K562 (cell line): Measurements from ENCODE around the gene FGF1. TPM values are rescaled to one million over a fixed set of nuclear protein-coding genes. Genes with fewer than 3 reads are reported as not detected.

ENCODE experiments used
- ATAC-seq: fragments of 200-7000 bp; cut with Tn5 transposase; 3 replicates; pipeline ENCODE4 v1.9.1; 2020; ENCODE audit warnings: moderate library complexity
- BruUV-seq: library from RNA; stranded (reverse); fragments of 400-500 nt; replicated peaks from 2 replicates; lab custom pipeline; 2021; lab: Mats Ljungman, UMichigan
- CTCF ChIA-PET: fragments of 300-600 bp; formaldehyde crosslinking; extraction: SDS; loops from one replicate; lab custom pipeline; 2021; ENCODE audit warnings: low intra/inter-chr PET ratio; lab: Yijun Ruan, JAX
- POLR2A ChIA-PET: fragments of 300-600, 350-650 bp; sonication (Branson Sonifier 250); formaldehyde crosslinking; extraction: SDS; loops from one replicate; lab custom pipeline; 2021; ENCODE audit warnings: antibody characterized with exemption, inconsistent platforms; lab: Yijun Ruan, JAX
- DNase-seq, 4 experiments: peaks; one replicate each; pipeline versions ENCODE4 v3.0.0 to v3.0.0-alpha.2; 2011 to 2018; ENCODE audit warnings: low spot score in 3 of 4, mixed read lengths in 3 of 4; ENCODE audit errors: extremely low read depth in 1 of 4
- FAIRE-seq: peaks from 2 replicates; lab custom pipeline; 2011; peaks lifted over from hg19 to GRCh38; lab: Jason Lieb, UNC
- H2AFZ ChIP-seq: 2 replicates; pipeline ENCODE4 v1.6.0; 2011; ENCODE audit warnings: low read depth, low read length, control low read depth, inconsistent platforms
- H3K27ac ChIP-seq: fragments of 200-600 bp; 3 replicates; pipeline ENCODE4 v1.8.0; 2011; ENCODE audit warnings: low read depth, mild to moderate bottlenecking, control low read depth, inconsistent platforms, low read length, moderate library complexity, mixed read lengths; ENCODE audit errors: extremely low read depth
- H3K27me3 ChIP-seq, 2 experiments: fragments of 300-600 bp in 1 of 2; 2 replicates in 1 of 2; 3 replicates in 1 of 2; pipeline versions ENCODE4 v1.6.0 to v1.8.0; 2011; ENCODE audit warnings: inconsistent platforms in 2 of 2, low read length in 2 of 2, mild to moderate bottlenecking in 1 of 2, mixed read lengths in 1 of 2, moderate library complexity in 1 of 2; ENCODE audit not compliant: control insufficient read depth in 2 of 2, insufficient read depth in 2 of 2
- H3K36me3 ChIP-seq: fragments of 300-600 bp; 3 replicates; pipeline ENCODE4 v1.8.0; 2011; ENCODE audit warnings: mild to moderate bottlenecking, low read length, inconsistent platforms; ENCODE audit not compliant: control insufficient read depth, insufficient read depth
- H3K4me1 ChIP-seq, 2 experiments: fragments of 200-600 bp in 1 of 2; replicated peaks in 1 of 2; 2 replicates in 1 of 2; 3 replicates in 1 of 2; pipeline versions ENCODE4 v1.5.1 to v1.8.0; 2011; ENCODE audit warnings: inconsistent platforms in 2 of 2, low read length in 2 of 2, mild to moderate bottlenecking in 1 of 2, mixed read lengths in 1 of 2, moderate library complexity in 1 of 2; ENCODE audit not compliant: control insufficient read depth in 2 of 2, insufficient read depth in 2 of 2
- H3K4me2 ChIP-seq: 2 replicates; pipeline ENCODE4 v1.6.1; 2011; ENCODE audit warnings: low read length, control low read depth, inconsistent platforms, mixed read lengths; ENCODE audit not compliant: insufficient read depth
- H3K4me3 ChIP-seq: fragments of 200-600 bp; sonication (generic), shearing (Covaris generic); 2 replicates; pipeline ENCODE4 v1.5.1; 2016; ENCODE audit warnings: control low read depth, inconsistent platforms
- H3K79me2 ChIP-seq: fragments of 200-600 bp; 3 replicates; pipeline ENCODE4 v1.8.0; 2011; ENCODE audit warnings: low read length, inconsistent platforms; ENCODE audit not compliant: control insufficient read depth, insufficient read depth
- H3K9ac ChIP-seq, 2 experiments: 2 replicates each; pipeline versions ENCODE4 v1.6.0 to v1.6.1; 2011; ENCODE audit warnings: low read depth in 2 of 2, low read length in 2 of 2, control low read depth in 1 of 2, inconsistent platforms in 1 of 2, mild to moderate bottlenecking in 1 of 2, mixed read lengths in 1 of 2; ENCODE audit not compliant: insufficient read depth in 1 of 2
- H3K9me1 ChIP-seq: one replicate; pipeline ENCODE4 v1.6.0; 2011; ENCODE audit warnings: inconsistent platforms, mild to moderate bottlenecking, low read length, moderate library complexity; ENCODE audit not compliant: control insufficient read depth, insufficient read depth
- H3K9me3 ChIP-seq: replicated peaks from 2 replicates; pipeline ENCODE4 v1.5.1; 2011; ENCODE audit warnings: low read depth, low read length, inconsistent platforms; ENCODE audit not compliant: control insufficient read depth, insufficient read depth
- H4K20me1 ChIP-seq: replicated peaks from 2 replicates; pipeline ENCODE4 v1.6.1; 2011; ENCODE audit warnings: low read length, inconsistent platforms, mixed read lengths; ENCODE audit not compliant: control insufficient read depth, insufficient read depth
- ESRRB ChIP-seq: fragments of 250-450 bp; sonication (Bioruptor Pico); IDR thresholded peaks from 2 replicates; pipeline ENCODE4 v1.5.0; 2020; ENCODE audit warnings: mild to moderate bottlenecking, moderate library complexity, borderline replicate concordance
- POLR3A ChIP-seq: IDR thresholded peaks from 2 replicates; pipeline ENCODE4 v1.6.1; 2011; ENCODE audit warnings: borderline replicate concordance, mild to moderate bottlenecking, moderate library complexity; ENCODE audit not compliant: insufficient read length, insufficient read depth; ENCODE audit errors: extremely low read depth
- RNF219 ChIP-seq: fragments of 250-450 bp; sonication (Bioruptor Pico); IDR thresholded peaks from 2 replicates; pipeline ENCODE4 v1.5.0; 2022; ENCODE audit warnings: mild to moderate bottlenecking
- SIX5 ChIP-seq, 2 experiments: IDR thresholded peaks; 2 replicates each; pipeline ENCODE4 v1.6.1; 2011; ENCODE audit warnings: low read length in 2 of 2, borderline replicate concordance in 1 of 2, low read depth in 1 of 2, mild to moderate bottlenecking in 1 of 2, moderate library complexity in 1 of 2; ENCODE audit not compliant: insufficient read depth in 1 of 2
- SMARCA5 ChIP-seq: fragments of 450-650 bp; IDR thresholded peaks from 2 replicates; pipeline ENCODE4 v1.6.1; 2016
- ZBTB34 ChIP-seq: fragments of 250-450 bp; sonication (Bioruptor Pico); IDR thresholded peaks from 2 replicates; pipeline ENCODE4 v1.8.0; 2021; ENCODE audit warnings: mild to moderate bottlenecking, moderate library complexity
- ZNF146 ChIP-seq: IDR thresholded peaks from one replicate; pipeline ENCODE4 v1.6.1; 2018; ENCODE audit warnings: missing compliant biosample characterization; ENCODE audit not compliant: unreplicated experiment
- ZNF589 ChIP-seq: fragments of 200-800 bp; sonication (Bioruptor generic); IDR thresholded peaks from 2 replicates; pipeline ENCODE4 v1.6.1; 2016; ENCODE audit warnings: low read depth, missing genetic modification characterization, missing compliant biosample characterization
- ZNF75A ChIP-seq: fragments of 450-650 bp; formaldehyde crosslinking; IDR thresholded peaks from 2 replicates; pipeline ENCODE4 v1.4.0; 2020; ENCODE audit warnings: mild to moderate bottlenecking
- WGBS: fragments of 100-300 bp; shearing (Covaris generic); methylation state at CpG from one replicate; pipeline ENCODE4 v1.1.6; 2016; ENCODE audit warnings: low coverage, mixed read lengths; ENCODE audit not compliant: insufficient coverage; ENCODE audit errors: missing lambda C conversion rate; 5-methylcytosine and 5-hydroxymethylcytosine counted together
- in situ Hi-C: fragments of 300-500 bp; cut with MboI; formaldehyde crosslinking; loops from 4 replicates; pipeline ENCODE4 v1.15.0; 2018; ENCODE audit warnings: inconsistent platforms, mixed read lengths
- intact Hi-C: fragments of 100-400 bp; cut with micrococcal nuclease; formaldehyde crosslinking; loops from 2 replicates; pipeline ENCODE4 v1.14.2; 2022
- polyA plus RNA-seq, 8 experiments: library from polyadenylated mRNA; depleted of rRNA in 4 of 8; stranded (reverse) in 5 of 8; unstranded in 3 of 8; fragments of >200 nt; fragmentation: Nextera tagmentation in 2 of 8; fragmentation: Illumina TruSeq in 1 of 8; extraction: Ambion mirVana in 2 of 8; extraction: Trizol in 1 of 8; gene quantifications; 2 replicates each; pipeline versions ENCODE4 v1.2.1 to v1.2.3, GENCODE V29; 2011 to 2014; ENCODE audit warnings: inconsistent platforms in 1 of 8, missing spikeins in 1 of 8
- total RNA-seq, 7 experiments: library from RNA; depleted of rRNA in 6 of 7; stranded (reverse); fragments of >200 nt in 6 of 7; fragmentation: Illumina TruSeq in 2 of 7; extraction: Trizol in 2 of 7; gene quantifications; 2 replicates each; pipeline versions ENCODE4 v1.2.1 to v1.2.3, GENCODE V29; 2011 to 2021; ENCODE audit warnings: low replicate concordance in 1 of 7
- TF ChIP-seq, protein P1 (sequence below): fragments of 250-450 bp; sonication (Bioruptor Pico); IDR thresholded peaks from 2 replicates; pipeline ENCODE4 v1.9.0; 2021; ENCODE audit warnings: mild to moderate bottlenecking, inconsistent platforms
- TF ChIP-seq, protein P2 (sequence below): fragments of 450-650 bp; IDR thresholded peaks from 2 replicates; pipeline ENCODE4 v1.6.1; 2017; ENCODE audit warnings: mild to moderate bottlenecking, moderate library complexity
- TF ChIP-seq, protein P3 (sequence below): sonication (generic); formaldehyde crosslinking; IDR thresholded peaks from 2 replicates; pipeline ENCODE4 v1.8.1; 2022; ENCODE audit warnings: missing genetic modification reagents

Gene FGF1
- total and polyA plus RNA-seq, 9 of the 15 experiments (the other 6 are each of a cell fraction or from before 2014, with no cell fraction given): not detected

DNA sequence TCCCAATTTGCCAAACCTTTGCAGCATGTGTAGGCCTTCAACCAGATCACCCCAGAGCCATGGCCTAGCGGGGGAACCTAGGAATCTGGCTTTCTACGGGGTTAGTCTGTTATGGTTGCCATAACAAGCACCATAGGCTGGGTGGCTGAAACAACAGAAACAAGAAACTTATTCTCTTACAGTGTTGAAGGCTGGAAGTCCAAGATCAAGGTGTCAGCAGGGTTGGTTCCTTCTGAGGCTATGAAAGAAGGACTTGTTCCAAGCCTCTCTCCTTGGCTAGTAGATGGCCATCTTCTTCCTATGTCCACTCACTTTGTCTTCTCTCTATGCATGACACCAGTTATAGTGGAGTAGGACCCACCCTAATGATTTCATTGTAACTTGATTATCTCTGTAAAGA lies 6.1 kb downstream of the FGF1 start:
- CTCF ChIA-PET: no interaction called here
- H3K27me3 ChIP-seq: peaks cover 17 to 52% of the 10 kb centered on the region in 2 experiments; a peak in 4 of 5 replicates
- no peaks in the 10 kb centered on the region for H3K79me2 ChIP-seq
- intact Hi-C loops: no loop called here
- H3K4me3 ChIP-seq: no peak overlapping the region
- H3K4me1 ChIP-seq: no peaks in the 10 kb centered on the region
- H3K36me3 ChIP-seq: no peaks in the 10 kb centered on the region
- in situ Hi-C loops: no loop called here
- no peak overlapping the region for H2AFZ ChIP-seq
- no peaks in the 10 kb centered on the region for H4K20me1 ChIP-seq
- no peak for DNase-seq
- 0% methylated on average over 2 of the region's 2 CpGs for WGBS
- FAIRE-seq: no peak
- H3K9me1 ChIP-seq: no peaks in the 10 kb centered on the region
- no peak for ATAC-seq
- no peaks in the 10 kb centered on the region for H3K9me3 ChIP-seq
- no peak overlapping the region for H3K4me2 ChIP-seq
- H3K27ac ChIP-seq: no peak overlapping the region
- no TSS peak for BruUV-seq
- no peak overlapping the region for H3K9ac ChIP-seq
- POLR2A ChIA-PET: no interaction called here
- TF ChIP-seq SIX5 (IDR thresholded peaks at IDR 0.05; ENCODE audit: borderline replicate concordance in 1 of 2, insufficient read depth in 1 of 2, low read depth in 1 of 2, low read length in 2 of 2): no peak
- TF ChIP-seq POLR3A: no peak
- TF ChIP-seq ZBTB34: no peak
- TF ChIP-seq RNF219: no peak
- TF ChIP-seq ESRRB (CRISPR knock-in tag): no peak
- TF ChIP-seq, protein P1, sequence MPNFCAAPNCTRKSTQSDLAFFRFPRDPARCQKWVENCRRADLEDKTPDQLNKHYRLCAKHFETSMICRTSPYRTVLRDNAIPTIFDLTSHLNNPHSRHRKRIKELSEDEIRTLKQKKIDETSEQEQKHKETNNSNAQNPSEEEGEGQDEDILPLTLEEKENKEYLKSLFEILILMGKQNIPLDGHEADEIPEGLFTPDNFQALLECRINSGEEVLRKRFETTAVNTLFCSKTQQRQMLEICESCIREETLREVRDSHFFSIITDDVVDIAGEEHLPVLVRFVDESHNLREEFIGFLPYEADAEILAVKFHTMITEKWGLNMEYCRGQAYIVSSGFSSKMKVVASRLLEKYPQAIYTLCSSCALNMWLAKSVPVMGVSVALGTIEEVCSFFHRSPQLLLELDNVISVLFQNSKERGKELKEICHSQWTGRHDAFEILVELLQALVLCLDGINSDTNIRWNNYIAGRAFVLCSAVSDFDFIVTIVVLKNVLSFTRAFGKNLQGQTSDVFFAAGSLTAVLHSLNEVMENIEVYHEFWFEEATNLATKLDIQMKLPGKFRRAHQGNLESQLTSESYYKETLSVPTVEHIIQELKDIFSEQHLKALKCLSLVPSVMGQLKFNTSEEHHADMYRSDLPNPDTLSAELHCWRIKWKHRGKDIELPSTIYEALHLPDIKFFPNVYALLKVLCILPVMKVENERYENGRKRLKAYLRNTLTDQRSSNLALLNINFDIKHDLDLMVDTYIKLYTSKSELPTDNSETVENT (CRISPR knock-in tag): no peak
- TF ChIP-seq SMARCA5: no peak
- no peak for TF ChIP-seq ZNF75A (CRISPR knock-in tag)
- TF ChIP-seq, protein P2, sequence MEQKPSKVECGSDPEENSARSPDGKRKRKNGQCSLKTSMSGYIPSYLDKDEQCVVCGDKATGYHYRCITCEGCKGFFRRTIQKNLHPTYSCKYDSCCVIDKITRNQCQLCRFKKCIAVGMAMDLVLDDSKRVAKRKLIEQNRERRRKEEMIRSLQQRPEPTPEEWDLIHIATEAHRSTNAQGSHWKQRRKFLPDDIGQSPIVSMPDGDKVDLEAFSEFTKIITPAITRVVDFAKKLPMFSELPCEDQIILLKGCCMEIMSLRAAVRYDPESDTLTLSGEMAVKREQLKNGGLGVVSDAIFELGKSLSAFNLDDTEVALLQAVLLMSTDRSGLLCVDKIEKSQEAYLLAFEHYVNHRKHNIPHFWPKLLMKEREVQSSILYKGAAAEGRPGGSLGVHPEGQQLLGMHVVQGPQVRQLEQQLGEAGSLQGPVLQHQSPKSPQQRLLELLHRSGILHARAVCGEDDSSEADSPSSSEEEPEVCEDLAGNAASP: no peak
- no peak for TF ChIP-seq ZNF589 (CRISPR knock-in tag)
- TF ChIP-seq, protein P3, sequence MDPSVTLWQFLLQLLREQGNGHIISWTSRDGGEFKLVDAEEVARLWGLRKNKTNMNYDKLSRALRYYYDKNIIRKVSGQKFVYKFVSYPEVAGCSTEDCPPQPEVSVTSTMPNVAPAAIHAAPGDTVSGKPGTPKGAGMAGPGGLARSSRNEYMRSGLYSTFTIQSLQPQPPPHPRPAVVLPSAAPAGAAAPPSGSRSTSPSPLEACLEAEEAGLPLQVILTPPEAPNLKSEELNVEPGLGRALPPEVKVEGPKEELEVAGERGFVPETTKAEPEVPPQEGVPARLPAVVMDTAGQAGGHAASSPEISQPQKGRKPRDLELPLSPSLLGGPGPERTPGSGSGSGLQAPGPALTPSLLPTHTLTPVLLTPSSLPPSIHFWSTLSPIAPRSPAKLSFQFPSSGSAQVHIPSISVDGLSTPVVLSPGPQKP (CRISPR knock-in tag): no peak
- TF ChIP-seq ZNF146 (CRISPR knock-in tag): no peak
